ENCODE results near the gene RLN3. TPM values are rescaled to one million over a fixed set of nuclear protein-coding genes. Genes with fewer than 3 reads are reported as not detected.

RLN3 gene
- total and polyA plus RNA-seq, 9 of the 15 experiments (the other 6 are each of a cell fraction or from before 2014, with no cell fraction given): 0.31 to 1.2 (median 0.71) TPM; not detected in 6

DNA sequence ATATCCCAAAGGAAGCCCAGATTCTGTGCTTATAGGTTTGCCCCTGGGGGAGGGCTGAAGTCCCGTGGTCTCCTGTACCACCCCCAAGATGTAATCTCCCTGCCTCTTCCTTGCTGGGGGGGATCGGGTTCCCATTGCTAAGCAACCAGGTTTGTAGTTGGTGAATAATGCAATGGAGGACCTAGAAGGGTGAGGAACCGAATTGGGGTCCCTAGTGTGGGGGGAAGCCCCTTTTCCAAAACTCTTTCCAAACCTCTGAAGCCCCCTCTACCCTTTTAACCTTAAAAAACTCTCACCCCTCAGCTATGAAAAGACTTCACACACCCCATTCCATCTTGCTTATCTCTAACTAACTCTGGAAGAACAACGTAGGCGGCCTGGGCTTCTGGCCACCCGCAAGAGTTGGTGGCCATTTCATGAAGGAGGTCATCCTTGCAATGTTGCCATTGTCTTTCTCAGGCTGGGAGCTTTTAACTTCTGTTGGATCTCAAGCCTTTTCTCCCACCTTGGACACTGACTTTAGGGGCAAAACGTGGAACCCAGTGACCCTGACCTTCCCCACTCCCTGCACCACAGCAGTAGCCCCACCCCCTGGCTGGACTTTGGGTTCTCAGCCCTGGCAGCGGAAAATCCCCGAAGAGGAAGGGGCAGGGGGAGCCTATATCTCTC is 33.3 kb downstream of the RLN3 start:
- H3K4me3 ChIP-seq: no peak overlapping the region
- no peaks in the 10 kb centered on the region for H3K79me2 ChIP-seq (ENCODE audit: control insufficient read depth, insufficient read depth, low read length)
- H3K27me3 ChIP-seq (ENCODE audit: control insufficient read depth in 2 of 2, insufficient read depth in 2 of 2, low read length in 2 of 2): no peaks in the 10 kb centered on the region
- ChIA-PET CTCF (ENCODE audit: low intra/inter-chr PET ratio) (no interaction called here), POLR2A (interaction anchor here (0.7 to 2.4 kb wide), 4 partner anchors 9 to 108 kb away, joined by 3 to 8 read pairs (median 3); partner anchors contain the start of gene DCAF15)
- no peaks in the 10 kb centered on the region for H3K36me3 ChIP-seq (ENCODE audit: control insufficient read depth, insufficient read depth, low read length)
- in situ Hi-C loops (cut with MboI) (loop anchor here (25.0 kb wide), 1 partner anchor 474 kb away; no protein-coding TSS in a partner anchor), intact Hi-C loops (cut with micrococcal nuclease) (no loop called here)
- FAIRE-seq: peak; percentile 85
- no peaks in the 10 kb centered on the region for H4K20me1 ChIP-seq (replicated peaks; ENCODE audit: control insufficient read depth, insufficient read depth, low read length)
- H3K4me2 ChIP-seq (ENCODE audit: insufficient read depth, low read length): peak overlapping the region; percentile 52
- 8% methylated on average over 8 of the region's 9 CpGs for WGBS (ENCODE audit: insufficient coverage, low coverage, missing lambda C conversion rate)
- H3K4me1 ChIP-seq (replicated peaks in 1 of 2; ENCODE audit: control insufficient read depth in 2 of 2, insufficient read depth in 2 of 2, low read length in 2 of 2): peaks cover 36 to 50% of the 10 kb centered on the region in 2 experiments
- H3K9me1 ChIP-seq (ENCODE audit: control insufficient read depth, insufficient read depth, low read length): no peaks in the 10 kb centered on the region
- peak overlapping the region; percentile 95 for H2AFZ ChIP-seq (ENCODE audit: low read depth, low read length)
- peak overlapping the region; percentile 65; the same call in 2 of the 3 replicates for H3K27ac ChIP-seq (ENCODE audit: extremely low read depth, low read depth, low read length)
- H3K9me3 ChIP-seq (replicated peaks; ENCODE audit: control insufficient read depth, insufficient read depth, low read depth, low read length): no peaks in the 10 kb centered on the region
- DNase-seq (ENCODE audit: extremely low read depth in 1 of 4, low spot score in 3 of 4): peak in 3 of 4 experiments; percentile 8 to 62 (median 60)
- H3K9ac ChIP-seq (ENCODE audit: insufficient read depth in 1 of 2, low read depth in 2 of 2, low read length in 2 of 2): peak overlapping the region; percentile 4 to 49; a peak in 3 of 4 replicates
- peak; percentile 27 for ATAC-seq
- no TSS peak for BruUV-seq (replicated peaks)
- TF ChIP-seq ZNF699 (CRISPR knock-in tag; IDR thresholded peaks at IDR 0.05; ENCODE audit: insufficient replicate concordance): no peak
- TF ChIP-seq, protein P1, sequence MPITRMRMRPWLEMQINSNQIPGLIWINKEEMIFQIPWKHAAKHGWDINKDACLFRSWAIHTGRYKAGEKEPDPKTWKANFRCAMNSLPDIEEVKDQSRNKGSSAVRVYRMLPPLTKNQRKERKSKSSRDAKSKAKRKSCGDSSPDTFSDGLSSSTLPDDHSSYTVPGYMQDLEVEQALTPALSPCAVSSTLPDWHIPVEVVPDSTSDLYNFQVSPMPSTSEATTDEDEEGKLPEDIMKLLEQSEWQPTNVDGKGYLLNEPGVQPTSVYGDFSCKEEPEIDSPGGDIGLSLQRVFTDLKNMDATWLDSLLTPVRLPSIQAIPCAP (CRISPR knock-in tag; IDR thresholded peaks at IDR 0.05; ENCODE audit: borderline replicate concordance): no peak
- no peak for TF ChIP-seq RBM14 (IDR thresholded peaks at IDR 0.05; ENCODE audit: borderline replicate concordance, insufficient read depth, low read depth, low read length)
- TF ChIP-seq POLR2A (conservative IDR thresholded peaks at IDR 0.05): no peak
- no peak for TF ChIP-seq ZNF347 (CRISPR knock-in tag; IDR thresholded peaks at IDR 0.05; ENCODE audit: low read depth)
- TF ChIP-seq CBFA2T3 (IDR thresholded peaks at IDR 0.05): no peak
- no peak for TF ChIP-seq TSC22D4 (tag; IDR thresholded peaks at IDR 0.05)
- no peak for TF ChIP-seq SIX5 (IDR thresholded peaks at IDR 0.05; ENCODE audit: borderline replicate concordance in 1 of 2, insufficient read depth in 1 of 2, low read depth in 1 of 2, low read length in 2 of 2)
- TF ChIP-seq, protein P2, sequence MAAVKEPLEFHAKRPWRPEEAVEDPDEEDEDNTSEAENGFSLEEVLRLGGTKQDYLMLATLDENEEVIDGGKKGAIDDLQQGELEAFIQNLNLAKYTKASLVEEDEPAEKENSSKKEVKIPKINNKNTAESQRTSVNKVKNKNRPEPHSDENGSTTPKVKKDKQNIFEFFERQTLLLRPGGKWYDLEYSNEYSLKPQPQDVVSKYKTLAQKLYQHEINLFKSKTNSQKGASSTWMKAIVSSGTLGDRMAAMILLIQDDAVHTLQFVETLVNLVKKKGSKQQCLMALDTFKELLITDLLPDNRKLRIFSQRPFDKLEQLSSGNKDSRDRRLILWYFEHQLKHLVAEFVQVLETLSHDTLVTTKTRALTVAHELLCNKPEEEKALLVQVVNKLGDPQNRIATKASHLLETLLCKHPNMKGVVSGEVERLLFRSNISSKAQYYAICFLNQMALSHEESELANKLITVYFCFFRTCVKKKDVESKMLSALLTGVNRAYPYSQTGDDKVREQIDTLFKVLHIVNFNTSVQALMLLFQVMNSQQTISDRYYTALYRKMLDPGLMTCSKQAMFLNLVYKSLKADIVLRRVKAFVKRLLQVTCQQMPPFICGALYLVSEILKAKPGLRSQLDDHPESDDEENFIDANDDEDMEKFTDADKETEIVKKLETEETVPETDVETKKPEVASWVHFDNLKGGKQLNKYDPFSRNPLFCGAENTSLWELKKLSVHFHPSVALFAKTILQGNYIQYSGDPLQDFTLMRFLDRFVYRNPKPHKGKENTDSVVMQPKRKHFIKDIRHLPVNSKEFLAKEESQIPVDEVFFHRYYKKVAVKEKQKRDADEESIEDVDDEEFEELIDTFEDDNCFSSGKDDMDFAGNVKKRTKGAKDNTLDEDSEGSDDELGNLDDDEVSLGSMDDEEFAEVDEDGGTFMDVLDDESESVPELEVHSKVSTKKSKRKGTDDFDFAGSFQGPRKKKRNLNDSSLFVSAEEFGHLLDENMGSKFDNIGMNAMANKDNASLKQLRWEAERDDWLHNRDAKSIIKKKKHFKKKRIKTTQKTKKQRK (IDR thresholded peaks at IDR 0.05; ENCODE audit: borderline replicate concordance, low read depth, low read length): no peak
- no peak for TF ChIP-seq POLR3A (IDR thresholded peaks at IDR 0.05; ENCODE audit: borderline replicate concordance, extremely low read depth, insufficient read depth, insufficient read length)
- TF ChIP-seq HCFC1 (IDR thresholded peaks at IDR 0.05; ENCODE audit: low read depth, low read length): no peak

All from K562 (cell line).